HG03196 (cell line): ENCODE results near the gene ABCA12.
A peak's percentile ranks its signal among the peaks of the same experiment; 100 is the strongest.
"Not testable (repeated sequence)": the region's sequence is repeated elsewhere in the genome, so short reads cannot be mapped to it uniquely, and the experiment has no call there.

ENCODE experiments used
- ATAC-seq: cut with Tn5 transposase; IDR thresholded peaks from one replicate; pipeline ENCODE4 v1.9.1; 2021; ENCODE audit not compliant: unreplicated experiment

ABCA12 gene, protein sequence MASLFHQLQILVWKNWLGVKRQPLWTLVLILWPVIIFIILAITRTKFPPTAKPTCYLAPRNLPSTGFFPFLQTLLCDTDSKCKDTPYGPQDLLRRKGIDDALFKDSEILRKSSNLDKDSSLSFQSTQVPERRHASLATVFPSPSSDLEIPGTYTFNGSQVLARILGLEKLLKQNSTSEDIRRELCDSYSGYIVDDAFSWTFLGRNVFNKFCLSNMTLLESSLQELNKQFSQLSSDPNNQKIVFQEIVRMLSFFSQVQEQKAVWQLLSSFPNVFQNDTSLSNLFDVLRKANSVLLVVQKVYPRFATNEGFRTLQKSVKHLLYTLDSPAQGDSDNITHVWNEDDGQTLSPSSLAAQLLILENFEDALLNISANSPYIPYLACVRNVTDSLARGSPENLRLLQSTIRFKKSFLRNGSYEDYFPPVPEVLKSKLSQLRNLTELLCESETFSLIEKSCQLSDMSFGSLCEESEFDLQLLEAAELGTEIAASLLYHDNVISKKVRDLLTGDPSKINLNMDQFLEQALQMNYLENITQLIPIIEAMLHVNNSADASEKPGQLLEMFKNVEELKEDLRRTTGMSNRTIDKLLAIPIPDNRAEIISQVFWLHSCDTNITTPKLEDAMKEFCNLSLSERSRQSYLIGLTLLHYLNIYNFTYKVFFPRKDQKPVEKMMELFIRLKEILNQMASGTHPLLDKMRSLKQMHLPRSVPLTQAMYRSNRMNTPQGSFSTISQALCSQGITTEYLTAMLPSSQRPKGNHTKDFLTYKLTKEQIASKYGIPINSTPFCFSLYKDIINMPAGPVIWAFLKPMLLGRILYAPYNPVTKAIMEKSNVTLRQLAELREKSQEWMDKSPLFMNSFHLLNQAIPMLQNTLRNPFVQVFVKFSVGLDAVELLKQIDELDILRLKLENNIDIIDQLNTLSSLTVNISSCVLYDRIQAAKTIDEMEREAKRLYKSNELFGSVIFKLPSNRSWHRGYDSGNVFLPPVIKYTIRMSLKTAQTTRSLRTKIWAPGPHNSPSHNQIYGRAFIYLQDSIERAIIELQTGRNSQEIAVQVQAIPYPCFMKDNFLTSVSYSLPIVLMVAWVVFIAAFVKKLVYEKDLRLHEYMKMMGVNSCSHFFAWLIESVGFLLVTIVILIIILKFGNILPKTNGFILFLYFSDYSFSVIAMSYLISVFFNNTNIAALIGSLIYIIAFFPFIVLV (N-terminal part only)

DNA sequence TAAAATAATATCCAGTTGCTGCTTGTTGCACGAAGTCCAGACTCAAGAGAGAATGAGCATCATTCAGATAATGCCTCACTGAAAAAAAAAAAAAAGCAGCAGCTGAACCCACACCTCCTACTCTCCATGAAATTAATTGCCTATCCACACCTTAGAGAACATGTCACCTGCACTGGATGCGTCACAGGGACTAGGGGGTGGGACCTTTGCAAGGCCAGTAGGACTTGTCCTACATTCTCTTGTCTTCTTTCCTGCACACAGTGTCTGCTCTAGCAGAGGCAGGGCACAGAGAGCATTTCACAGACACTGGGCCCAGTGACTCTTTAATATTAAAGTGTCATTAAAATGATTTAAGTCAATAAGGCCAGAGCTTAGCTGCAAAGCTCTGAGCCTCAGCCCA is at the start of gene ABCA12:
ABCA12 (minus strand) TSS at position 148 of the 400 bp plus-strand sequence. CDS start 418 bp downstream, outside the sequence.
- no peak for ATAC-seq

DNA sequence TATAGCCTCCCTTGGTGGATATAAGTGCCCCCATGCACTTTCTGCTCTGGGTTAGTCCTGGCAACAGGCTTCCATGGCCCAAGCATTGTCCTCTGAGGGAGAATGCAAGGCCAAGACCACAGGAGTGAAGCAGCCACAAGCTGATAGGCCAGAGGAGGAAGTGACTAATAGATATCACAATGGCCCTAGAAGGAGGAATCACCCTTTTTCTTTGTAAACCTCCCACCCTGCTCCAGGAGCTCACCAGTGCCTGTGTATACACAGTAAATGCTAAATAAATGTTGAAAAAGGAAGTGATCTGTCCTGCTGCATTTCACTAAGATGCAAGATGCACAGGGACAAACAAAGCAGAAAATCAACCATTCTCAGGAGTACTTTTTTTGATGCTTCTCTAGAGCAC is 49.7 kb upstream of the ABCA12 start:
- no peak for ATAC-seq

DNA sequence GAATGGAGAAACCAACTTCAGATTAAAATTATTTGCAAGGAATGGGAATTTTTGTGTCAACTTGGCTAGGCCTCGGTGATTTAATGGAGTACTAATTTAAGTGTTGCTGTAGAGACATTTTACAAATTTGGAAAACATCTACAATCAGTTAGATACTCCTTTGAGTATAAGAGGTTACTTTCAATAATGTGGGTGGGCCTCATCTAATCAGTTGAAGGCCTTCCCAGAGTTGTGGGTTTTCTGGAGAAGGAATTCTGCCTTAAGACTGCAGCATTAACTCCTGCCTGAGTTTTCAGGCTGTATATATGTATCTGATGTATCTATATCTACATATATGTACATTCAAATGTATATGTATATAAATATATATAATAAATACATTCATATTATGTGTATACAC is 47.6 kb upstream of the ABCA12 start:
- ATAC-seq, result no peak

DNA sequence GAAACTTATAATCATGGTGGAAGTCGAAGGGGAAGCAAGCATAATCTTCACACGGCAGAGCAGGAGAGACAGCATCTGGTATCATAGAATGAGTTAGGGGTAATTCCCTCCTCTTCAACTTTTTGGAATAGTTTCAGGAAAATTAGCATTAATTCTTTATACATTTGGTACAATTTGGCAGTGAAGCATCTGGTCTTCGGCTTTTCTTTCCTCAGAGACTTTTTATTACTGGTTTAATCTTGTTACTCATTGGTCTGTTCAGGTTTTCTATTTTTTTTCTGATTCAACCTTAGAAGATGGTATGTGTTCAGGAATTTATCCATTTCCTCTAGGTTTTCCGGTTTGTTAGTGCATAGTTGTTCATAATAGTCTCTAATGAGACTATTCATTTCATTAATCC is 39.7 kb upstream of the ABCA12 start:
- ATAC-seq, result no peak

DNA sequence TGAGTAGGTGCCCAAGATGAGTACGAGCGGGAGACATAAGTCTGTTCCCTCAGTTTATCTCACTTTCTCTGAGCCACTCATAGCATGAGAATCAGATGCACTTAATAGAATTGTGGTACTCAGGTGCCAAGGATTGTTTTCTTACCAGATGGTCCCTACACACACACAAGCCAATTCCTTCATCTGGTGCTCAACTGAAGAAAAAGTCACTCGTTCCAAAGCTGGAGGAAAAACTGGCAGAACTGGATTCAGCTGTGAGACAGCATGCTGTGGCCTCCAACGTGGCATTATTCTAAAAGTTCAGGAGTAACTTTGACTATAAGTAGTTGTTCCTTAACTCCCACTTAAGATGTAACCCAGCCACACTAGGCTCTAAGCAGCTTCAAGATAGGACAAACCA is 33.4 kb upstream of the ABCA12 start:
- no peak for ATAC-seq

DNA sequence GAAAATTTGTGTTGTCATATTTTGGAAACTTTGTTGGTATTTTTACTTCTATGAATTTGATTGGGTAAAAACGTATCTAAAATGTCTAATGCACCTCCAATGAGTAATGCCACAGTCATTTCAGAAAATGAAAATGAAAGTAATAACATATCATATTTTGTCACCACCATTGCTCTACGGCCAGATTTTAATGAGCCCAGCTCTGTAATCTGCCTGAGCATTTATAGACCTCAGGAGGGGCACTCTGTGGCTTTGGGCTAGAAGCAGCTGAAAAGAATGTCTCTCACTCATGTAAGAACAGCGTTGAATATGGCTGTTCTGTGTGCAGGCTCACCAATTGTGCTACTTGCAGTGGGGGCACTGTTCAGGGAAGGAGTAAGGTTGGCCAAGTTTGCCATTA is 32.7 kb upstream of the ABCA12 start:
- peak; percentile 74 for ATAC-seq

DNA sequence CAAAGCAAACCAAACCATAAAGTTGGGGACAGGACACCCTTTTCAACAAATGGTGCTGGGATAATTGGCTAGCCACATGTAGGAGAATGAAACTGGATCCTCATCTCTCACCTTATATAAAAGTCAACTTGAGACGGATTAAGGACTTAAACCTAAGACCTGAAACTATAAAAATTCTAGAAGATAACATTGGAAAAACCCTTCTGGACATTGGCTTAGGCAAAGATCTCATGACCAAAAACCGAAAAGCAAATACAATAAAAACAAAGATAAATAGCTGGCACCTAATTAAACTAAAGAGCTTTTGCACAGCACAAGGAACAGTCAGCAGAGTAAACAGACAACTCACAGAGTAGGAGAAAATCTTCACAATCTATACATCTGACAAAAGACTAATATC is 28.1 kb upstream of the ABCA12 start:
- not testable (repeated sequence) for ATAC-seq

DNA sequence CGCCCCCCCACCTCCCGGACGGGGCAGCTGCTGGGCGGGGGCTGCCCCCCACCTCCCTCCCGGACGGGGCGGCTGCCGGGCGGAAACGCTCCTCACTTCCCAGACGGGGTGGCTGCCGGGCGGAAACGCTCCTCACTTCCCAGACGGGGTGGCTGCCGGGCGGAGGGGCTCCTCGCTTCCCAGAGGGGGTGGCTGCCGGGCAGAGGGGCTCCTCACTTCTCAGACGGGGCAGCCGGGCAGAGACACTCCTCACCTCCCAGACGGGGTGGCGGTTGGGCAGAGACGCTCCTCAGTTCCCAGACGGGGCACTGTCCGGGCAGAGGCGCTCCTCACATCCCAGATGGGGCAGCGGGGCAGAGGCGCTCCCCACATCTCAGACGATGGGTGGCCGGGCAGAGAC is 24.9 kb upstream of the ABCA12 start:
- ATAC-seq, result not testable (repeated sequence)

DNA sequence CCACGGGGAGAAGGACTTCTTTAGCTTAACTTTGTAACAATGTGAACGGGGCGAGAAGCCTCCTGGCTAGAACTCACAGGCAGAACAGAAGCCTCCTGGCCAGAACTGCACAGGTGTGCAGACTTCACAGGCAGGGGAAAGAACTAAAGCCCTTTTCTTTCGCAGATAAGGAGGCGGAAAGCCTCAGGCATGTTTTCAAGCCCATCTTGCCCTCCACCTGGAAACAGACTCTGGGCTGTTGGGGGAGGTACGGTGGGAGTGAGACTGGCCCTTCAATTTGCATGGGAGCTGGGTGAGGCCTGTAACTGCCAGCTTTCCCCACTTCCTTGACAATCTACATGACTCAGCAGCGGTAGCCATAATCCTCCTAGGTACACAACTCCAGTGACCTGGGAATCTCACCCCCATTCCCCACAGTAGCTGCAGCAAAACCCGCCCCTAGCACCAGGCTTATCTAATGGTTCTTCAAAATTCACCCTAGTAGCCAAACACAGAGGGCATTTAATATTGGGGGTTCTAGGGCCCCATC is 22.9 kb upstream of the ABCA12 start:
- no peak for ATAC-seq

DNA sequence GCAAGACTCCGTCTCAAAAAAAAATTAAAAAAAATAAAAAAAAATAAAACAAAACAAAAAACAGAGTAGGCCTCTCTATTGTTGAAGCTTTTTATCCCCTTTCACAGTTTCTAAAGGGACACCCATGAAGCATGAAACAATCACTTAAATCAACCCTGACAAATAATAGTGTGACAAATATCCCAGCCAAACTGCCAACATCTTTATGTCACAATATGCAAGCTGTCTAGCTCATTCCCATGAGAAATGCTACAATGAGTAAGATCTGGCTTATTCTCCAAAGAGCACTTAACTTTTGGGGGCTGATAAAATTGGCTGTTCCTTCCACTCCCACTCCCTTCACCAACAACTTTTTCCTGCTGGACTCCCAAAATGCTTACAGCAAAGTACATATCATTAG is 21.7 kb upstream of the ABCA12 start:
- ATAC-seq, result no peak

DNA sequence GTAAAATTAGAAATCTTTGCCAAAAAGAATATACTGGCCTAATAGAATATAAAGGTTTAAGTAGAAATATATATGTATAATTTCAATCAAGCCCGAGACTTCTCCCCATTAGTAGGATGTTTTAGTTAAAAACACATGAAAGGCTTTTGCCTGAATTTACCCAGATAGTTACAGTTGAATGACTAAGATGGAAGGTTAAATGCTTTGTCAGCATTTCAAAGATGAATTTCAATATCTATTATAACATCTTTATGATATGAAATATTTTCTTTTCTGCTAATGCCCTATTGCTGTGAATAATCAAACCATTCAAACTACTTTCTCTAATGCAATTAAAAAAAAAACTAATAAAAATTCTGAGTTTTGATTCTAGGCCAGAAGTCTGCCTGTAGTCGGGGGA is 18.0 kb upstream of the ABCA12 start:
- ATAC-seq, result no peak

DNA sequence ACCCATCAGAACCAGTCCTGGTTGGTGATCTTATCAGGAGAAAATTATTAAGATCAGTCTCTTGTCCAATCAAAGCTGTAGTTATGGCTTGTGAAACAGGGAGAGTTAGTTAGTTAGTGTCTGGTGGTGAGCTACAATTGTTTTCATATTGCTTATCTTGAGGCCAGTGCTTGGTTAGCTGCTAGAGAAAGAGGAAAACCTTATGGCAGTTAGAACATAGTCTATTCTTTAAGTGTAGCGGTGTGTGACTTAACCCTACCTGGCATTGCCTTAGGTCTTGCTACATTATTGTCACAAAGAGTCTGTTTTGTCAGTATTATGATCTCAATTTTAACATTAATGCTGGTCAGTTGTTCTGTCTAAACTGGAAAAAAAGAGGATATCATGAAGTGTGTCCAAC is 11.5 kb upstream of the ABCA12 start:
- no peak for ATAC-seq

DNA sequence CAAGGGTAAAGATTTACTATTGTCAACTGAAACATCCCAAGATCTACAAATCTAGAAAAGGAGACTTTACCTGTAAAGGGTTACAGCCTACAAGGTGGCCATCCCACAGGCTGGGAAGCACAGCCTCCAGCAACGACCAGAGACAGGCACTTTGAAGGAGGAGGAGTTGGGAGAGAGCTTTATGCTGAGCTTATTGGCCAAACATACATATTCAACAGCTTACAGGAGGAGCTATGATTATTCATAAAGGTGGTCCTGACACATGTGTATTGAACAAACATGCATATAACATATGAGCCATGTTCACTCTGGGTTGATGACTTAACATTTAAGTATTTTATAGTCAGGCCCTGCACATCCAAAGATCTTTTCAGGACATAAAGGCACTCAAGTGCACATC is 11.1 kb upstream of the ABCA12 start:
- no peak for ATAC-seq

DNA sequence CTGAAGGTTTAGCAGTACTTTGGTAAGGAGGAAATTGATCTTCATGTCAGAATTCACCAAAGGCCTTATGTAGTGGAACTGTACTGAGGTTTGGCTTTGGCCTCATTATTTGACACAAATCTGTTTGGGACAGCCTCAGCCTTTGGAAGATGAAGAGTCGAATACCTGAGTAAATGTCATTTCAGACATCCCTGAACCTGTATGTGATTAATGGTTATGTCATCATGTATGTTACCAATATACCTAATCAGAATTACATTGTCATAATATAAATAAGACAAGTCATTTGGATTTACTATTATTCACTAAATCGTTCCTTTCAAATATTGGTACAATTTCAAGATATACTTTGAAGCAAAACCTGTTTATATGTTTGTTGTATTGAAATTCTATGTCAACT is 10.6 kb upstream of the ABCA12 start:
- ATAC-seq, result no peak

DNA sequence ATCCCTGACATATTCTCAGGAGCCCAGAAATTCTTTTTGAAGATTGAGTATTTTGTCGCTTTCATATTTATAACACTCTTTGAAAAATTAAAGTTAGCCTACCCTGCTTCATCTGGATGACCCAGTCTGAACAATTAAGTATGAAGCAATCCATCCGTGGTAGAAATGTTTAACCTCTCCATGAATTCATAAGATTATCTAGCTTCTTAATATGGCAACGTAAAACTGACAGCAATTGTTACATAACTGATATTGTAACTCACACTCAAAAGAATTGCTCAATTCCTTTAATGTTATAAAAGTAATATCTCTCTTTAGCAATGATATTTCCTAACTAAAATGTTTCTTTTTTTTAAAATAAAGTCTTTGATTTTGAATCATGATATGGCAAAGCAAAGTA is 7.2 kb upstream of the ABCA12 start:
- no peak for ATAC-seq

DNA sequence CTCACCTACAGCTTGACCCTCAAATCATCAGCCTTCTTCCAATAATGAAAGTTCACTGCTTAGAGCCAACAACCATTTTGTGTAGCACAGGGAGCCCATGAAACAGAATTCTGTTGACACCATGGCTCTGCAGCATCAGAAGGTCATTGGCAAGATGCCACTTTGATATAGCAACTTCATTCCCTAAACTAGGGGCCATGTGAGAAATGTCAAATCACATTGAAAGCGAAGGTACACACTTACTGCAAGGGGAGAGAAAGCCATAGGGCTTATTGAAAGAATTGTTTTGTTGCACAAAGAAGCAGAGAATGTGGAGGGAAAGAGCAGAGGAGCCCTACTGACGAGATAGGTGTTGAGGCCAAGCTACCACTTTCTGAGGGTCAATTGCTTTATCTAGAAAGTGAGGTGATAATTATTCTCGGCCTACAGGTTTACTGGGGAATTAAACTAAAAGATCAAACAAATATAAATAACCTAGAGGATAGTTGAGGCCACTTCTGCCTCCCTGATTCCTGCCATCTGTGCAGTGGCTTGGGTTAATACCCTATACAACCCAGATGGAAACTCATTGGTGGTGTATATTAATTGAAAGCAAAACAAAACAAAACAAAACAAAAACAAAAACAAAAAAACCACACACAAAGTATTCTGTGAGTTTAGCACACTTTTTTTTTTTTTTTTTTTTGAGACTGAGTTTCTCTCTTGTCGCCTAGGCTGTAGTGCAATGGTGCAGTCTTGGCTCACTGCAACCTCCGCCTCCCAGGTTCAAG is 5.9 kb upstream of the ABCA12 start:
- ATAC-seq, result no peak

DNA sequence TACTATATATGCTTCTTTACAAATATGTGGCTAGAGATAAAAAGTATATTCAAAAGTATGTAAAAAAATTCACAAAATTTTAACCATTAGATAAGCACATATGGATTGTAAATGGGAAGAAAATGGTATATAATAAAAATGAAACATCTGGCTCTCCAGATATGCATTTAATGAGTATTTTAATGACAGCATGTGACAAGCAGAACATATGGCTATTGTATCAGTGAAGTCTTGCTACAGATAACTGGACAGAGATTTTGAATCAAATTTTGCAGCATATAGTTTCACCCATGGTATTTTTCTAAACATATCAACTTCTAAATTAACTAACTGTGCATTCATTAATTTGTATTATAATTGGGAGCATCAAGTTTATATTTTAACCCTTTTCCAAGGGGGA is 5.0 kb upstream of the ABCA12 start:
- ATAC-seq, result no peak

DNA sequence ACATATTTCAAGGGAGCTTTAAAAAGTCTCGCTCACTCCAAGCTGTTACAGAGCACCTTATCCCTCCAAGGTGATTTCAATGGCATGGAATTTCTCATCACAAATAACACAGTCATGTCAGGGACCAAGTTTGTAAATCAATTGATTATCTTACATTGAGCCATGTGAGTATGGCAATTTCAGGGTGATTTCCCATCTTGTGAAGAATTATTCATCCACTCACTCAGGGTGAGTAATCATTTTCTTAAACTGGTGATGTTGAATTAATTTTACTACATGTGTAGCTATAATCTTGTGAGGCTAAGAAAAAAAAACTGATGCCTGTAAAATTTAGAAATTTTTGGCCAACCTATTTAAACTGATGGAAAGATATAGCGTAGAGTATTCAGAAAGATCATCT is 3.3 kb upstream of the ABCA12 start:
- no peak for ATAC-seq

DNA sequence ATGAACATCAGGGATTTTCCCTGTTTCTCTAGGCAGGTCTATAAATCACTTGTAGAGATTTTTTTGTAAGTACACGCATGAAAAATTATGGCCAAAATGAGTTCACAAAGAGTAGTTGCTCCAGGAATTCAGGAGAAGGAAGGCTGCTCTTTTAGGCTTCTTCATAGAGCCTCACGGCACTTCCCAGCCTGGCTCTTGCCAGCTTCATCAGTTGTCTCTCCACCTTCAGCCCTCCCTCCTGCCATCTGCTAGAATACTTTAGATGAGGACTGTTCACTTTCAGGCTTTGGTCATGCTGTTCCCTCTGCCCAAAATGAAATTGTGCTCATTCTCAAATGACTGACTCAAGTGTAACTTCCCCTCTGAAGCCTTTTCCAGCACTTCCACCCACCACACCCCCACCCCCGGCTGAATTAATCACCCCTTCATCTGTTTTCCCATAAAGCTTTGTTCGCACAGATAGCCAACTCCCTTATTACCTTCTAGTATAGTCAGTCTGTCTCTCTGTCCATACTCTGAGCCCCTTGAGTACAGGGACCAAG is 1.8 kb upstream of the ABCA12 start:
- ATAC-seq, result no peak

DNA sequence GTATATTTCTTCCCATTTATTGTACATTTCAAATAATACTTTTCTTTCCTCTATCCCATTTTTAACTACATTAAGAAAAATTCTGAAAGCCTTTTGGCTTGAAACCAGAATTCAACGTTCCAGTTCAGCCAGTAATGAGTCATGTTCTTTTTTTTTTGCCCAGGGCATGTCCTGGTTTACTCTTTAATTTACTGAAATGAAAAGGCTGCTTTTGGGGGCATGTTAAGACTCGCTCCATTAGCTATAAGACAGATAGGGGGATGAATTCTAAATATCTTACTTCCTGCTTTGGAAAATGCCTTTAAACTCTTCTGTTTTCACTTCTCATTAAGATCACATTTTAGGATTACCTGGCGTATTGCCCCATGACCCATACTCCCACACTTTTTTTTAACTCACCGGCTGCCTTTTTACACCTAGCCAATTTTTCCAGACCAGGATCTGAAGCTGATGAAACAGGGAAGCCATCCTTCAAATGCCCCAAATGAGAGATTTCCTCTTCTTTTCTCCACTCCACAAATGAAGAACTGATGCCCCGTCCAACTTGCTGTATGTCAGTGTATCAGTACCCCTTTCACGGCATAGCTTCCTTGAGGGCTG is 585 bp downstream of the ABCA12 start:
- peak; percentile 44 for ATAC-seq
